GM18498 (cell line): ENCODE data around the gene TNNC1.

ENCODE experiments used
- ATAC-seq: cut with Tn5 transposase; IDR thresholded peaks from one replicate; pipeline ENCODE4 v1.9.1; 2021; ENCODE audit warnings: mild to moderate bottlenecking, moderate library complexity; ENCODE audit not compliant: unreplicated experiment

TNNC1 gene

GRCh38 chr3:52458770-52459545 lies 5.1 kb upstream of the TNNC1 start:
- ATAC-seq = no peak

GRCh38 chr3:52458031-52458760 lies 4.4 kb upstream of the TNNC1 start:
- no peak for ATAC-seq

DNA sequence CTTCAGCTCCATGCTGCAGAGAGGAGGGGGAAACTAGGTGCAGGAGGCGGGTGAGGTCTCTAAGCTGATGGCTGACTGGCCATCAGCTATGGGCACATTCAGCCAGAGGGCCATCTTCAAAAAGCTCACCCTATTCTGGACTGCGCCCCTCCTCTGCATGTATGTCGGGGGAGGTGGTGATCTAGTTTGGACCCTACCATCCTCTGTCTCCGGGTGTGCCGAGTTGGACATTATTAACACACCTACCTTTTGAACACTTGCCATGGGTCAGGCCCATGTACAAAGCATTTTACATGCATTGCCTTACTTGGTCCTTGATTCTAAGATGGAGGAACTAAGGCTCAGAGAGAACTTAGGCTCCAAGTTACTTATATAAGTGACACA lies 3.0 kb upstream of the TNNC1 start:
- no peak for ATAC-seq

GRCh38 chr3:52456169-52456799 lies 2.4 kb upstream of the TNNC1 start:
- no peak for ATAC-seq

DNA sequence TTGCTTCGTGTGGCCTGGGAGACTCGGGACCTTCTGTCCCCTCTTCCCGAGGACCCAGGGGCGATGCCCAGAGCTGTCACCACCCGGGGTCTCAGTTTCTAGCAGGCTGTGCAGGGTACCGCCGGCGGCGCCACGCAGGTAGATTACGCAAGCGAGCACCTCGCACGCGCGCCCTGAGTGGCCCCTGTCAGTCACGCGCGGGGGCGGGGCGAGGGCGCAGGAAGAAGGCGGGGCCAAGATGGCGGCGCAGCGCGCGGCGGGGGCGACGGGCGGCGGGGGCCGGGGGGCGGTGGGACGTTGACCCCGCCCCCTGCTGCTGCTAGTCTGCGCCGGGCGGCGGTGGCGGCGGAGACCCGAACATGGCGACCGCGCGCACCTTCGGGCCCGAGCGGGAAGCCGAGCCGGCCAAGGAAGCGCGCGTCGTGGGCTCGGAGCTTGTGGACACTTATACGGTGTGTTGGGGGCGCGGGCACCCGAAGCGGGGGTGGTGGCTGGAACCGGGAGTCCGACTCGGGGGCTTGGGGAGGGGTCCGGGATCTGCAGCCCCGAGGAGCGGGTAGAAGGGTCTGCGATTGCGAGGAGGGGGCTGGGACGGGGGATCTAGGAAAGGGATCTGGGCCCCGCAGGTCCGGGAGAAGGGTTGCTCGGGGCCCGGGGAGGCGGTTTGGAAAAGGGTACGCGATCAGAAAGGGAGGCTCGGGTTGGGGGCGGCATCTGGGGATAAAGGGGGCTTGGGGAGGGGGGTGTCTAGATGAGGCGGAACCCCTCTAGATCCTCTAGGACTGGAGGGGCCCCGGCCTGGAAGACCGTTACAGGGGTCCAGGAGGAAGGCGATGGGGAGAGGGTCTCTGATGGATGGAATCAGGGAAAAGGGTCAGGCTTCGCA lies 1.7 kb upstream of the TNNC1 start, which contains the start of gene NISCH:
Gene NISCH, plus strand, starts transcription at position 322 of the 886 bp plus-strand sequence. Its CDS starts 38 bp downstream, at position 360.
- peak; percentile 76 for ATAC-seq

- ATAC-seq = no peak
Measured at GRCh38 chr3:52454938-52455282, 1.1 kb upstream of the TNNC1 start.

DNA sequence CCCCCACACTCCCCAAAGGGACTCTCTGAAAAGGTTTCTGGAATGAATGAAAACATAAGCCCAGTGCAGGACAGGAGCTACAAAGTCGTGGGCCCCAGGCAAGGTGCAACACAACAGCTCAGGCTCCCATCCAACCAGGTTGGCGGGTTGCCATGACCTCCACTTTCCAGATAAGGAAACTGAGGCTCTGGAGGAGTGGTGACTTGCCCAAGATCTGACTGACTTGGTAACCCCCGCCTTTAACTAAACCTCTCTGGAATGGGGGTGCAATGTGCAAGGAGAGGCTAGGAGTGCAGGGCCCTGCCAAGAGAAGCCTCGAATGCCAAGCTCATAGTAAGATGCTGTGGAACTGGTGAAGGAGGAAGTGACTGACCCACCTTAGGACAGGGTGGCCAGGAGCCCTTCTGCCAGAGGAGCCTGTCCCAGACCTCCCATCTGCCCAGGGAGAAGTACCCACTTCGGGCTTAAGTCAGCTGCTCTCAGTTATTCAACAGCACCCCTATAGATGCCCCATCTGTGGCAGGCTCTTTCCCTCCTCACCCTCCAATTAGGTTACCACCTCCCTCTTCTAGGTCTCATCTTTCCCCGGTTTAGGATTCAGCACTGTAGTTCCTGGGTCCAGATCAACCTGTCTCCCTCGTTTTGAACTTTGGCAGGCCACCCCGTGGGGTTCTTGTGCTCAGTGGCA lies 553 bp upstream of the TNNC1 start:
- no peak for ATAC-seq

DNA sequence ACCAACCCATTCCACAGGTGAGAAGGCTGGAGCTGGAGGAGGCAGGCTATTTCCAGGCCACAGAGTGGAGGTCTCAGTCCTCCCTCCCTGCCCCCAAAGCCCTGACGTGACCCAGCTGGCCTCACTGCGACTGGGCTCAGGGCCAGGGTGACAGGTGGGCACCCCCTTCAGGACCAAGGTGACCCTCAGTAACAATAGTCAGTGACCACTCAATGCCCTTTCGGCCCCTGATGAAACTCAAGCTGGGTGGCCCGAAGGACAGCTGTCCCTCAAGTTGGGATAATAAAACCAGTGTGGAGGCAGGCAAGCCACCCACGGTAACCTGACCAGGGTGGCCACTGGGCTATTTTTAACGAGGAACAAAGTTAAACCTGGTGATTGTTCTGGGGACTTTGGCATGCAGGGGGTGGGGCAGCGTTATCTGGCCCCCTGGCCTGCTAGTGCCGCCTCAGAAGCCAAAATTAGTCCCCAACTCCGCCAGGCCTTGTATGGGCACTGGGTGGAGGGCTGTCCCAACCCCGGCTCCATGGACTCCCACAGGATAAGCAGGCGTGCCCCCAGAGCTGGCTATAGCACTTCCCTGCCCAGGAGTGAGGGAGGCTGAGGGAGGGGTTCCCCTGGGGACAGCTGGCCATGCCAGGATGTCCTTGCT lies 1.1 kb downstream of the TNNC1 start:
- no peak for ATAC-seq

DNA sequence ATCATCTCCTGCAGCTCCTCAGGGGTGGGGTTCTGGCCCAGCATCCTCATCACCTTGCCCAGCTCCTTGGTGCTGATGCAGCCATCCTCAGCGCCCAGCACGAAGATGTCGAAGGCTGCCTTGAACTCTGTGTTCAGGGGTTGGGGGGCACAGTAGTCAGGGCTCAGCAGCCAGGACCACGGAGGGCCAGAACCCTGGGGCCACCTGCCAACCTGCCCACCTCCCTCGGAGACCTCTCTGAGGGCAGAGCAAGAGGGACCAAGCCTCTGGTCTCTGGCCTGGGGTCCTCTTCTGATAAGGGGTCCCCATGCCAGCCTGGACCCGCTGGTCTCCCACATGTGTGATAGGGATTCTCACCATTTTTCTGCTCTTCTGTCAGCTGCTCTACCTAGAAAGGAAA lies 1.7 kb downstream of the TNNC1 start:
- ATAC-seq = no peak

GRCh38 chr3:52451237-52452083 lies 2.4 kb downstream of the TNNC1 start:
- no peak for ATAC-seq

GRCh38 chr3:52450489-52451236 lies 3.2 kb downstream of the TNNC1 start:
- no peak for ATAC-seq

- no peak for ATAC-seq
Measured at GRCh38 chr3:52447512-52448355, 6.1 kb downstream of the TNNC1 start.

GRCh38 chr3:52446631-52447511 lies 7.0 kb downstream of the TNNC1 start:
- ATAC-seq = no peak

- no peak for ATAC-seq
Measured at GRCh38 chr3:52446042-52446441, 7.8 kb downstream of the TNNC1 start.

DNA sequence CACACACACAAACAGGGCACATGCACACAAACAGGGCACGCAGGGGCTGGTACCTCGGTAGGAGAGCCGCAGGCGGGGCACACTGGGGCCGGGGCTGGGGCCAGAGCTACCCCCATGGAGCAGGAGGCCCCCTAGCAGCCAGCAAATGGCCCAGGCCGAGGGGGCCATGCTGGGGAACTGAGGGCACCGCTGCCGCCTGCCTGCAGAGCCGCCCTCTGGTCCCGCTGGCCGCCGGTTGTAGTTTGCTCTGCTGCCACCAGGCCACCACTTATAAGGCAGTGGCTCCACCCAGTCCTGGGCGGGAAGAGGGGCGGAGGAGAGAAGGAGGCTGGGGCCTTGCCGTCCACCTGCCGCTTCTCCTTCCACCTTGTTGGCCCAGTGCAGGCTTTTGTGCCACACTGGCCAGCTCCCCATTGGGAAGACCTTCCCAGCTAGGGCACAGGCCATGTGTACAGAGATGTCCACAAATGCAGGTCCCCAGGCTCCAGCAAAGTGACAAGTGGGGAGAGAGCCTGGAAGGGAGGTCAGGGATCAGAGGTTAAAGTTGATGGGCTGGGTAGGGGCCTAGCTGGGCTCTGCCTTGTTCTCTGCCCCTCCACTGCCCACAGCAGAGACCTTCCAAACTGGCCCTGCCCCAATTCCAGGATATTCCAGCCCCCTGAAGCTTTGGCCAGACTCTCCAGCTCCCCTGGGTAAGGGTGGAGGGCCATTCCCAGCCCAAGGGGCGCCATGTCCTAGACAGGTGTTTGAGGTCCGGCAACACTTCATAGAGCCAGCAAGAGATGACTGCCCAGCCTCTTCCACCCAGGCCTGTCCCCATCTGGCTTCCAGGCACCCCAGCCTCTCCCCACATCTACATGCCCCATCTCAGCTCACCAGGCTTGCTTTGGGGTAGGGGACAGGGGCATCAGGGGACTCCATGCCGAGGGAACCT lies 8.7 kb downstream of the TNNC1 start, which contains the start of gene SEMA3G:
Gene SEMA3G, minus strand, starts transcription at position 244 of the 934 bp plus-strand sequence. Its CDS starts 76 bp downstream, at position 168.
- peak; percentile 92 for ATAC-seq
